Measurements from ENCODE around the gene GPHB5.
"Not testable (repeated sequence)": the region's sequence is repeated elsewhere in the genome, so short reads cannot be mapped to it uniquely, and the experiment has no call there.

The GPHB5 gene

GRCh38 chr14:63292805-63293204 is 25.9 kb downstream of the GPHB5 start:
- no peak for DNase-seq

- no peak for DNase-seq
Measured at GRCh38 chr14:63290741-63291430, 27.8 kb downstream of the GPHB5 start.

- DNase-seq: no peak
Measured at GRCh38 chr14:63288853-63289252, 29.9 kb downstream of the GPHB5 start.

GRCh38 chr14:63287666-63288483 is 30.9 kb downstream of the GPHB5 start:
- no peak for DNase-seq

GRCh38 chr14:63286071-63286470 is 32.7 kb downstream of the GPHB5 start:
- no peak for DNase-seq

GRCh38 chr14:63283884-63284248 is 34.9 kb downstream of the GPHB5 start:
- DNase-seq: no peak

- DNase-seq: no peak
Measured at GRCh38 chr14:63282997-63283883, 35.5 kb downstream of the GPHB5 start.

- DNase-seq: not testable (repeated sequence)
Measured at GRCh38 chr14:63279933-63280332, 38.8 kb downstream of the GPHB5 start.

GRCh38 chr14:63277591-63278183 is 41.0 kb downstream of the GPHB5 start:
- no peak for DNase-seq

- DNase-seq: peak; percentile 64
Measured at GRCh38 chr14:63276492-63277342, 42.0 kb downstream of the GPHB5 start.

GRCh38 chr14:63276016-63276415 is 42.7 kb downstream of the GPHB5 start:
- no peak for DNase-seq

GRCh38 chr14:63275611-63276010 is 43.1 kb downstream of the GPHB5 start:
- no peak for DNase-seq

GRCh38 chr14:63273717-63274655 is 44.7 kb downstream of the GPHB5 start:
- no peak for DNase-seq

- no peak for DNase-seq
Measured at GRCh38 chr14:63273129-63273528, 45.6 kb downstream of the GPHB5 start.

GRCh38 chr14:63269561-63270225 is 49.0 kb downstream of the GPHB5 start:
- no peak for DNase-seq

GRCh38 chr14:63268771-63269170 is 50.0 kb downstream of the GPHB5 start:
- no peak for DNase-seq

GRCh38 chr14:63267171-63267570 is 51.6 kb downstream of the GPHB5 start:
- no peak for DNase-seq

GRCh38 chr14:63266106-63266505 is 52.6 kb downstream of the GPHB5 start:
- no peak for DNase-seq
